Ascending aorta (tissue), 2 donors: ENCODE measurements around the gene ZSCAN5B. TPM values are rescaled to one million over a fixed set of nuclear protein-coding genes. Genes with fewer than 3 reads are reported as not detected.

ENCODE experiments used
- DNase-seq, 2 donors: peaks; one replicate each; pipeline ENCODE4 v3.0.0-alpha.2; 2019; ENCODE audit warnings: low spot score in 2 of 2
- H3K27ac ChIP-seq, 2 donors: fragments of 200-600 bp; sonication (generic); one replicate each; pipeline ENCODE4 v1.5.1; 2016 to 2017; ENCODE audit warnings: mild to moderate bottlenecking in 1 of 2
- H3K27me3 ChIP-seq: fragments of 200-600 bp; sonication (generic); one replicate; pipeline ENCODE4 v1.5.1; 2017
- H3K36me3 ChIP-seq, 2 donors: fragments of 200-600 bp; sonication (generic); one replicate each; pipeline ENCODE4 v1.5.1; 2016
- H3K4me1 ChIP-seq, 2 donors: fragments of 200-600 bp; sonication (generic); one replicate each; pipeline ENCODE4 v1.5.1; 2016 to 2017; ENCODE audit warnings: mild to moderate bottlenecking in 1 of 2
- H3K4me3 ChIP-seq, 2 donors: fragments of 200-600 bp; sonication (generic); one replicate each; pipeline ENCODE4 v1.5.1; 2016 to 2017; ENCODE audit warnings: mild to moderate bottlenecking in 1 of 2
- H3K9me3 ChIP-seq, 2 donors: fragments of 200-600 bp; sonication (generic); one replicate each; pipeline ENCODE4 v1.5.1; 2016
- intact Hi-C: fragments of 100-400 bp; cut with DNase I; formaldehyde crosslinking; loops from one replicate; pipeline ENCODE4 v1.15.1; 2023
- total RNA-seq: library from RNA; depleted of rRNA; stranded (reverse); fragments of >200 nt; gene quantifications from one replicate; pipeline ENCODE4 v1.1.0, GENCODE V29; 2016
- TF ChIP-seq, protein P1 (sequence below), 3 experiments: fragments of 200-600 bp in 2 of 3; fragments of 450-650 bp in 1 of 3; sonication (generic) in 2 of 3; IDR thresholded peaks; one replicate each; pipeline ENCODE4 v1.5.1; 2016 to 2019; ENCODE audit warnings: antibody characterized with exemption in 3 of 3, mild to moderate bottlenecking in 1 of 3, moderate library complexity in 1 of 3

Gene ZSCAN5B
- total RNA-seq, 1 donor from 2014 or later, result not detected

DNA sequence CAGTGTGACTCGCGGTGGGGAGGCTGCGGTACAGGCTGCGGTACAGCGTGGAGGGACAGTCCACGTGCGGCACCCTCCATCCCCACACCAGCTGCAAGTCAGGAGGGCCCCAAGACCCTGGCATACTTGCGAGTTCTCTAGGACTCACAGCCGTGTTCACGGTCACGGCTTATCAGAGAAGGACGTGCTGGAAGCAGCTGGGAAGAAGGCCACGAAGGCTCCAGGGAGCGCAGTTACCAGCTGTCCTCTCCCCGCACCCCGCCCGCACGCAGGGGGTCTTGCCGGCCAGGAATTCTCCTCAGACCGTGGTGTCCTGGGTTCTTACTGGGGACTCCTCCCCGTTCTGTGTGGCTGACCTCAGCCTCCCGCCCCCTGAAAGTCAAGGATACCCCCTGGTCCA is 50.3 kb downstream of the ZSCAN5B start:
- TF ChIP-seq, protein P1, sequence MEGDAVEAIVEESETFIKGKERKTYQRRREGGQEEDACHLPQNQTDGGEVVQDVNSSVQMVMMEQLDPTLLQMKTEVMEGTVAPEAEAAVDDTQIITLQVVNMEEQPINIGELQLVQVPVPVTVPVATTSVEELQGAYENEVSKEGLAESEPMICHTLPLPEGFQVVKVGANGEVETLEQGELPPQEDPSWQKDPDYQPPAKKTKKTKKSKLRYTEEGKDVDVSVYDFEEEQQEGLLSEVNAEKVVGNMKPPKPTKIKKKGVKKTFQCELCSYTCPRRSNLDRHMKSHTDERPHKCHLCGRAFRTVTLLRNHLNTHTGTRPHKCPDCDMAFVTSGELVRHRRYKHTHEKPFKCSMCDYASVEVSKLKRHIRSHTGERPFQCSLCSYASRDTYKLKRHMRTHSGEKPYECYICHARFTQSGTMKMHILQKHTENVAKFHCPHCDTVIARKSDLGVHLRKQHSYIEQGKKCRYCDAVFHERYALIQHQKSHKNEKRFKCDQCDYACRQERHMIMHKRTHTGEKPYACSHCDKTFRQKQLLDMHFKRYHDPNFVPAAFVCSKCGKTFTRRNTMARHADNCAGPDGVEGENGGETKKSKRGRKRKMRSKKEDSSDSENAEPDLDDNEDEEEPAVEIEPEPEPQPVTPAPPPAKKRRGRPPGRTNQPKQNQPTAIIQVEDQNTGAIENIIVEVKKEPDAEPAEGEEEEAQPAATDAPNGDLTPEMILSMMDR (IDR thresholded peaks at IDR 0.05), result no peak
- no peak for DNase-seq
- intact Hi-C loops, result loop anchor here (10.0 kb wide), 1 partner anchor 1033 kb away; the partner anchor contains the start of gene PPP1R12C
- no peaks in the 10 kb centered on the region for H3K9me3 ChIP-seq
- H3K4me3 ChIP-seq, result no peak overlapping the region
- H3K36me3 ChIP-seq, result peaks cover 19 to 38% of the 10 kb centered on the region in 2 donors
- H3K27ac ChIP-seq, result no peak overlapping the region
- H3K4me1 ChIP-seq, result peaks cover 0 to 2% of the 10 kb centered on the region in 2 donors
- H3K27me3 ChIP-seq, result no peaks in the 10 kb centered on the region

DNA sequence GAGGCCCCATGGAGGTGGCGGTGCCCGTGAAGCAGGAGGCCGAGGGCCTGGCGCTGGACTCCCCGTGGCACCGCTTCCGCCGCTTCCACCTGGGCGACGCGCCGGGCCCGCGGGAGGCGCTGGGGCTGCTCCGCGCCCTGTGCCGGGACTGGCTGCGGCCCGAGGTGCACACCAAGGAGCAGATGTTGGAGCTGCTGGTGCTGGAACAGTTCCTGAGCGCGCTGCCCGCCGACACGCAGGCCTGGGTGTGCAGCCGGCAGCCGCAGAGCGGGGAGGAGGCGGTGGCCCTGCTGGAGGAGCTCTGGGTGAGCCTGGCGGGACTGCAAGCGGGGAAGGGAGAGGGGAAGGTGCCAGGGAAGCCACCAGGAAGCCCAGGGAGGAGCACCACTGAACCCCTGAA is 50.7 kb downstream of the ZSCAN5B start:
- intact Hi-C loops, result loop anchor here (10.0 kb wide), 1 partner anchor 1032 kb away; the partner anchor contains the start of gene PPP1R12C
- Histone ChIP-seq H3K9me3 (no peaks in the 10 kb centered on the region), H3K27ac (no peak overlapping the region), H3K36me3 (peaks cover 19 to 38% of the 10 kb centered on the region in 2 donors), H3K27me3 (no peaks in the 10 kb centered on the region), H3K4me1 (peaks cover 0 to 7% of the 10 kb centered on the region in 2 donors), H3K4me3 (no peak overlapping the region)
- no peak for DNase-seq
- TF ChIP-seq, protein P1 (IDR thresholded peaks at IDR 0.05), result no peak

DNA sequence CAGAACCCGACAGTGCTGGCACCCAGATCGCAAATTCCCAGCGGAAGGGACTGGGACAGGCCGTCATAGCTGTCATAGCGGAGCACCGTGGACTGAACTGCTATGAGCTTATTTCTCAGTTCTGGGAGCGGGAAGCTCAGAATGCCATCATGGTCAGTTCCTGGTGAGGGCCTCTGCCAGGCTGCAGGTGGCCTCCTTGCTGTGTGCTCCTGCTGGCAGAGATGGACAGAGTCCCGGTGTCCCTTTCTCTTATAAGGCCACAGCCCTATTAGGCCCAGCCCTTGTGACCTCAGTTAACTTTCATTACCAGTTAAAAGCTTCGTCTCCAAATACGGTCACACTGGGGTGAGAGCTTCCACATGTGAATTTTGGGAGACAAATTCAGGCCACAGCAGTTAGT is 51.9 kb downstream of the ZSCAN5B start:
- intact Hi-C loops, result loop anchor here (10.0 kb wide), 1 partner anchor 1031 kb away; the partner anchor contains the start of gene PPP1R12C
- H3K4me1 ChIP-seq, result peaks cover 0 to 10% of the 10 kb centered on the region in 2 donors
- no peaks in the 10 kb centered on the region for H3K27me3 ChIP-seq
- H3K36me3 ChIP-seq, result peaks cover 19 to 38% of the 10 kb centered on the region in 2 donors
- TF ChIP-seq, protein P1 (IDR thresholded peaks at IDR 0.05), result no peak
- H3K27ac ChIP-seq, result no peak overlapping the region
- no peak for DNase-seq
- H3K9me3 ChIP-seq, result no peaks in the 10 kb centered on the region
- no peak overlapping the region for H3K4me3 ChIP-seq

DNA sequence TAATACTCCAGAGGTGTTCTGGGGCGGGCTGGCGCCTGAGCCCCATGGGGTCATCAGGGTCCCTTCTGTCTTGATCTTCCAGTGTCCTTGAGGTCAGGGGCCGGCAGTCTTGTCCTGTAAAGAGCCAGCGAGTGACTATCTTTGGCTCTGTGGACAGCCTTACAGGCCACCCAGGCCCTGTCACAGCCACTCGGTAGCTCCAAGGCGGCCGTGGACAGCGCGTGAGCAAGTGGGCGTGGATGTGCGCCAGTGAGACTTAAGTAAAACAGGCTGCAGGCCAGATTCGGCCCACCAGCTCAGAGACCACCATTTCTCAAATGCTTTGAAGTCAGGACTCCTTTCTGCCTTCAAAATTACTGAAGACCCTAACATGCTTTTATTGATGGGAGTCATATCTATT is 52.8 kb downstream of the ZSCAN5B start:
- no peak for DNase-seq
- no peaks in the 10 kb centered on the region for H3K27me3 ChIP-seq
- no peaks in the 10 kb centered on the region for H3K9me3 ChIP-seq
- intact Hi-C loops, result loop anchor here (5.0 to 10.0 kb wide), 3 partner anchors 692 to 1097 kb away; partner anchors contain the start of genes PPP1R12C and ZNF805
- TF ChIP-seq, protein P1 (IDR thresholded peaks at IDR 0.05), result no peak
- H3K4me1 ChIP-seq, result peaks cover 0 to 15% of the 10 kb centered on the region in 2 donors
- H3K4me3 ChIP-seq, result no peak overlapping the region
- H3K27ac ChIP-seq, result no peak overlapping the region
- peaks cover 19 to 34% of the 10 kb centered on the region in 2 donors for H3K36me3 ChIP-seq

DNA sequence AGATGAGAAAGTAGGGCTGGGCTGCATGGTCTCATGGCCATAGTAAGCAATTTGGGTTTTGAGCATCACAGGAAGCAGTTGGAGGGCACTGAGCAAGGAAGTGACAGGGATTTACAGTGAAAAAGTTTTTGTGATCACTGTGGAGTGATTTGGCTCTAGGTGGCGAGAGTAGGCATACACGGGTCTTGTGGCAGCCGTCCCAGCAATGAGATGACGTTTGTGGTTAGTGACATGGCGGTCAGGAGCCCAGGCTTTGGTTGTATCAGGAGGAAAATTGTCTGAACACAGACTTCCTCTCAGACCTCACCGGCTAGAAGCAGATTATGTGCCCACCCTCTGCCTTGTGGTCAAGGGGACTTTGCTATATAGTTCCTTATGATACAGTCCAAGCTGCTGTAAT is 53.2 kb downstream of the ZSCAN5B start:
- no peak for DNase-seq
- Histone ChIP-seq H3K27me3 (no peaks in the 10 kb centered on the region), H3K4me1 (peaks cover 0 to 15% of the 10 kb centered on the region in 2 donors), H3K27ac (no peak overlapping the region), H3K36me3 (peaks cover 19 to 31% of the 10 kb centered on the region in 2 donors), H3K9me3 (no peaks in the 10 kb centered on the region), H3K4me3 (no peak overlapping the region)
- intact Hi-C loops, result loop anchor here (5.0 to 10.0 kb wide), 3 partner anchors 693 to 1098 kb away; partner anchors contain the start of genes PPP1R12C and ZNF805
- TF ChIP-seq, protein P1 (IDR thresholded peaks at IDR 0.05), result no peak
